HEK293T (cell line): ENCODE data around the gene FBN2.

Source experiments
- BHLHE40 ChIP-seq: fragments of 450-650 bp; IDR thresholded peaks from 2 replicates; pipeline ENCODE4 v1.6.1; 2016; ENCODE audit warnings: mild to moderate bottlenecking, moderate library complexity, borderline replicate concordance
- FOXA1 ChIP-seq: fragments of 450-650 bp; IDR thresholded peaks from 2 replicates; pipeline ENCODE4 v1.6.1; 2016; ENCODE audit warnings: mild to moderate bottlenecking
- HDGF ChIP-seq: fragments of 450-650 bp; IDR thresholded peaks from 2 replicates; pipeline ENCODE4 v1.6.1; 2017; ENCODE audit warnings: antibody characterized with exemption, borderline replicate concordance
- PKNOX1 ChIP-seq: fragments of 450-650 bp; IDR thresholded peaks from 2 replicates; pipeline ENCODE4 v1.6.1; 2016
- SP1 ChIP-seq: fragments of 450-650 bp; IDR thresholded peaks from 2 replicates; pipeline ENCODE4 v1.6.1; 2017
- ZNF384 ChIP-seq: fragments of 450-650 bp; IDR thresholded peaks from 2 replicates; pipeline ENCODE4 v1.6.1; 2016

- no peak for TF ChIP-seq FOXA1
- TF ChIP-seq HDGF: no peak
- no peak for TF ChIP-seq BHLHE40
- TF ChIP-seq PKNOX1: no peak
- no peak for TF ChIP-seq SP1
- no peak for TF ChIP-seq ZNF384
Observed at GRCh38 chr5:128252756-128253155, 285.3 kb downstream of the FBN2 start.
